HG03432 (cell line): ENCODE measurements around the gene ACOX3.

Experiments used
- ATAC-seq: cut with Tn5 transposase; IDR thresholded peaks from one replicate; pipeline ENCODE4 v1.9.1; 2021; ENCODE audit warnings: mild to moderate bottlenecking, moderate library complexity; ENCODE audit not compliant: unreplicated experiment

Gene ACOX3

DNA sequence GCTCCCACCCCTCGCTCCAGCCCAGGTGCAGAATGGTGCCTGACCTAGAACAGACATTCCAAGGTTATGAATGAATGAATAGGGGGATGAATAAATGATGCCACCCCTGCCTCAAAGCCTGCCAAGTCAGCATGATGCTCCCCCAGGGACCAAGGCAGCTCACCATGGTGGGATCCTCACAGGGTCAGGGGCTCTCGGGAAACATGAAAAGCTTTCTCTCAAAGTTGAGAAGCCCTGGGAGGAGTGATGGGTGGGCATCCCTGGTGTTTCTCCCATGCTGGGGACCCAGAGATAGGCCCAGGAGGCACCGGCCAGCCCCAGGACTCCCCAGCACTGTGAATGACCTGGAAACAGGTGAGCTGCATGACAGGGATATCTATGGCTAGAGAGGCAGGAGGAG is 112.1 kb downstream of the ACOX3 start:
- no peak for ATAC-seq

DNA sequence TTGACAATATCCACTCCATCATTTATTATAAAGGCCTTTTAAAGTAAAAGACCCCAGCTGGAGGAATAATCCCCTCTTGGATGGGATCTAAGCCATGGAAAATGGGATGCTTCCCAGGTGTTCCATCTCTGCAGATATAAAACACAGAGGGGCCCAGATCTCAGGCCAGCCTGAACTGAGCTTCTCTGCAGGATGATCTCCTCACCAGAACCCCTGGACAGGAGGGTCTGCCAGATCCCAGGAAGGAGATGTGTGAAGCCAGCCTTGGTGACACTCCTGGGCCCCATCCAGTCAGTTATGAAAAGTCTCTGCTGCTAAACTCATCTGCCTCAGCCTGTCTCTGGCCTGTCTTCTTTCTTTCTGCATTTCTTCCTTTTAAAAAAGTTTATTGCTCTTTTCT is 114.3 kb downstream of the ACOX3 start:
- no peak for ATAC-seq

DNA sequence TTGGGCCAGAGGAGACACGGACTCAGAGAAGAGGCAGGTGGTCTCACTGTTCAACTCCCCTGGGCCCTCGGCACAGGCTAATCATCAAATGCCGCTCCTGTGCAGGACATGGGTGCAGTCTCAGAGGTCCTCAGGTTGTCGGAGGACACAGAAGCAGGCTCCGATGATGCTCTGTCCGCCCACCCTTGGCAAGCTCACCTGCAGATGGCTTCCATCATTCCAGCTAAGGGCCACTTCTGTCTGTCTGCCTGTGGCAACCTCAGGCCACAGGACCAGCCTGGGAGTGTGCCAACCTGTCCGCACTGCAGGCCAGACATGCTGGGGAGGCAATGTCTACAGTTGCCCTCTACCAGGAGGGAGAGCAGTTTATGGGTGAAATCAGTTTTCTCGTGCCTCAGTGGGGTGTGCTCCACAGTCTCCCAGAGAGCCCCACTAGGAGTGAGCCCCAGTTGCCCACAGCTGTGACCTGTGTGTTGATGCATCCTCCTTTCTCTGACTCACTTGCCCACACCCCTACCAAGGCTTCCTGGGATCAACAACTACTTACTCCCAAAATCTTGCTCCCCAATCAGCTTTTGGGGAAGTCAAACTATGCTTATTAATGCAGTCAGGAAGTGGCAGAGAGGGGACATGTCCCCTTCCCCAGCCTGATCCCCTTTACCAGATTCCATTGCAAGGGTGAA is 115.1 kb downstream of the ACOX3 start:
- no peak for ATAC-seq

- no peak for ATAC-seq
Measured at GRCh38 chr4:8324640-8325239, 115.8 kb downstream of the ACOX3 start.

DNA sequence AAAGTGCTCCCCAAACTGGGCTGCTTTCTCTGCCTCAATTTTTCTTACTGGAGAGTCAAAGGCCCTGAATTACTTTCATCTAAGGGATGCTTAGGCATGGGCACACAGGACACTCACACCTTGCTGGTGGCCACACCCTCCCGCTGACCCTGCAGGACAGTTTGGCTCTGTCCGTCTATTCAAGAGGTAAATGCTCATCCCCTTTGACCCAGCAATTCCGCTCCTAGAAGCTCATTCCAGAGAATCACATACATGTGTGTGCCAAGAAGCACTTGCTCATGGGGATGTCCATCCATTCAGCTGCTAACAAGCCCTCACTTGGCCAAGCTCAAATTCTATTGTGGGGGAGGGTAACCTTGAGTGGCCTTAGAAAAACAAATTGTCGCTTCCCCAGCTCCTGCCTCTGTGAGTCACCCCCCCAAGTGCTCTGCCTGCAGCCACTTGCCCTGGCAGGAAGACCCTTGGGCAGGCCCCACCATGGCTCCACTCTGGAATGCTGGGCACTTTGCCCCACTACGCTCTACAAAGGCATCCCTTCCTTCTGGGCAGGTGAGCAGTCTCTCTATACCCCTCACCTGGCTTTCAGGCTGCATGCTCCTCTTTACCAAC is 116.5 kb downstream of the ACOX3 start:
- no peak for ATAC-seq

- ATAC-seq, result no peak
Measured at GRCh38 chr4:8322794-8323704, 117.5 kb downstream of the ACOX3 start.

GRCh38 chr4:8321771-8322170 is 118.8 kb downstream of the ACOX3 start:
- no peak for ATAC-seq

DNA sequence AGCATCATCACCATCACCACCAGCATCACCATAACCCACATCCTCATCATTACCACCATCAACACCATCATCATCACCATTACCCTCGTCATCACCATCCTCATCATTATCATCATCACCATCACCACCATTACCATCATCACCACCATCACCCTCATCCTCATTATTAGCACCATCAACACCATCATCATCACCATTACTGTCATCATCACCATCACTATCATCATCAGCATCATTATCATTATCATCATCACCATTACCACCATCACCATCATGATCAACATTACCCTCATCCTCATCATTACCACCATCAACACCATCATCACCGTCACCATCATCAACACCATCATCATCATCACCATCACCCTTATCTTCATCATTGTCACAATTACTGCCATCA is 119.3 kb downstream of the ACOX3 start:
- no peak for ATAC-seq

GRCh38 chr4:8320386-8320750 is 120.2 kb downstream of the ACOX3 start:
- no peak for ATAC-seq

- ATAC-seq, result no peak
Measured at GRCh38 chr4:8319731-8320385, 120.7 kb downstream of the ACOX3 start.

DNA sequence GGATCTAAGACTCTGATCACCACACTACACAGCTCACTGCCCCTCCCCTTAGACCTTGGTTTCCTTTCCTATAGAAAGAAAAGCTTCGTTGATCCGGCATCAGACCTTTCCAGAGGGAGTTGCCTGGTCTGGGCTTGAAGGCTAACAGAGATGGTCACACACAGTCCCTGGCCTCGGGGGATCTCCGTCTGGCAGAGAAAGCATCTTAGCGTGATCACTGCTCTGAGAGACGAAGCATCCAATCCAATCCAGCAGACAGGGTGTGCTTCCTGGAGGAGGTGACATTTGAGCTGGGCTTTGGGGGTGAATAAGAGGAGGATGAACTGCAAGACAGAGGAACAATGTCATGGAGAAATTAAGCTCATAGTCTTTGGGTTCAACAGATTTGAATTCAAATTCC is 121.5 kb downstream of the ACOX3 start:
- ATAC-seq, result no peak

DNA sequence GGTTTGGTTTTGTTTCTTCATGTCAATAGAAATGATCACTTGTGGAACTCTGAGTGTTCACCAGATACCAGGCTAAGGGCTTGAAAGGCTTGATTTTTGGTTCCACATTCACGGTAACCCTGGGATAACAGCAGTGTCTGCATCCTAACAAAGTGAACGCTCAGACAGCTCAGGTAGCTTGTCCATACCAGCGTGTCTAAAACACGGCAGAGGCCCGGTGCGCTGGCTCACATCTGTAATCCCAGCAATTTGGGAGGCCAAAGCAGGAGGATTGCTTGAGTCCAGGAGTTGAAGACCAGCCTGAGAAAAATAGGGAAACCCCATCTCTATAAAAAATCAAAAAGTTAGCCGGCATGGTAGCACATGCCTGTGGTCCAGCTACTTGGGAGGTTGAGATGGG is 122.0 kb downstream of the ACOX3 start:
- no peak for ATAC-seq

GRCh38 chr4:8317474-8317873 is 123.0 kb downstream of the ACOX3 start:
- no peak for ATAC-seq

GRCh38 chr4:8316911-8317351 is 123.6 kb downstream of the ACOX3 start:
- ATAC-seq, result no peak
